Calu3 (cell line): Measurements from ENCODE around the gene TBC1D14. TPM values are rescaled to one million over a fixed set of nuclear protein-coding genes. Genes with fewer than 3 reads are reported as not detected.
A peak's percentile ranks its signal among the peaks of the same experiment; 100 is the strongest.

Source experiments
- BruUV-seq: library from RNA; stranded (reverse); fragments of 400-500 nt; replicated peaks from 2 replicates; lab custom pipeline; 2021; lab: Mats Ljungman, UMichigan
- CTCF ChIA-PET: fragments of 300-600 bp; sonication (Branson Sonifier 250); formaldehyde crosslinking; loops from one replicate; lab custom pipeline; 2022; ENCODE audit warnings: antibody characterized with exemption; lab: Charles Lee
- DNase-seq: peaks from one replicate; pipeline ENCODE4 v3.0.0; 2022
- H3K27ac Mint-ChIP-seq: one replicate; pipeline ENCODE4 v1.8.0; 2022; ENCODE audit warnings: mixed read lengths; ENCODE audit not compliant: unreplicated experiment
- H3K27me3 Mint-ChIP-seq: one replicate; pipeline ENCODE4 v1.8.0; 2022; ENCODE audit warnings: mixed read lengths; ENCODE audit not compliant: unreplicated experiment
- H3K36me3 Mint-ChIP-seq: one replicate; pipeline ENCODE4 v1.8.0; 2022; ENCODE audit warnings: mild to moderate bottlenecking, moderate library complexity, mixed read lengths; ENCODE audit not compliant: insufficient read depth, unreplicated experiment
- H3K4me1 Mint-ChIP-seq: one replicate; pipeline ENCODE4 v1.8.0; 2022; ENCODE audit warnings: mild to moderate bottlenecking, low read depth, mixed read lengths; ENCODE audit not compliant: unreplicated experiment
- H3K4me3 Mint-ChIP-seq: one replicate; pipeline ENCODE4 v1.8.0; 2022; ENCODE audit warnings: mild to moderate bottlenecking, low read depth, moderate library complexity, mixed read lengths; ENCODE audit not compliant: unreplicated experiment
- H3K9me3 Mint-ChIP-seq: one replicate; pipeline ENCODE4 v1.8.0; 2022; ENCODE audit warnings: low read depth, mixed read lengths; ENCODE audit not compliant: unreplicated experiment
- CTCF ChIP-seq: fragments of 200-600 bp; IDR thresholded peaks from one replicate; pipeline ENCODE4 v1.8.0; 2022; ENCODE audit warnings: antibody characterized with exemption; ENCODE audit not compliant: unreplicated experiment
- intact Hi-C: fragments of 100-400 bp; cut with micrococcal nuclease; formaldehyde crosslinking; loops from one replicate; pipeline ENCODE4 v1.10.0; 2022; ENCODE audit not compliant: unreplicated experiment
- total RNA-seq: library from RNA; stranded (reverse); gene quantifications from 2 replicates; pipeline ENCODE4 v1.2.3, GENCODE V29; 2022

TBC1D14 gene
- total RNA-seq, 1 experiment from 2014 or later: 26.4 TPM

GRCh38 chr4:7014815-7015214 lies 105.2 kb downstream of the TBC1D14 start:
- intact Hi-C loops: no loop called here
- Mint-ChIP-seq H3K27ac (peak overlapping the region; percentile 46), H3K4me1 (no peaks in the 10 kb centered on the region), H3K9me3 (no peaks in the 10 kb centered on the region), H3K36me3 (peaks cover 5% of the 10 kb centered on the region), H3K27me3 (no peaks in the 10 kb centered on the region), H3K4me3 (no peak overlapping the region)
- DNase-seq: no peak
- BruUV-seq: no TSS peak
- TF ChIP-seq CTCF: no peak
- CTCF ChIA-PET: no interaction called here

GRCh38 chr4:7015383-7016035 lies 105.9 kb downstream of the TBC1D14 start:
- Mint-ChIP-seq H3K27me3 (no peaks in the 10 kb centered on the region), H3K4me1 (no peaks in the 10 kb centered on the region), H3K4me3 (no peak overlapping the region), H3K9me3 (no peaks in the 10 kb centered on the region), H3K36me3 (peaks cover 5% of the 10 kb centered on the region), H3K27ac (no peak overlapping the region)
- DNase-seq: no peak
- intact Hi-C loops: no loop called here
- CTCF ChIA-PET: no interaction called here
- BruUV-seq: no TSS peak
- TF ChIP-seq CTCF: no peak

GRCh38 chr4:7016086-7016485 lies 106.5 kb downstream of the TBC1D14 start:
- no peak for TF ChIP-seq CTCF
- Mint-ChIP-seq H3K36me3 (peaks cover 5% of the 10 kb centered on the region), H3K27me3 (no peaks in the 10 kb centered on the region), H3K27ac (no peak overlapping the region), H3K4me3 (no peak overlapping the region), H3K4me1 (no peaks in the 10 kb centered on the region), H3K9me3 (no peaks in the 10 kb centered on the region)
- DNase-seq: no peak
- intact Hi-C loops: no loop called here
- CTCF ChIA-PET: no interaction called here
- no TSS peak for BruUV-seq

GRCh38 chr4:7016512-7016911 lies 106.9 kb downstream of the TBC1D14 start:
- Mint-ChIP-seq H3K4me3 (no peak overlapping the region), H3K9me3 (no peaks in the 10 kb centered on the region), H3K4me1 (no peaks in the 10 kb centered on the region), H3K36me3 (peaks cover 5% of the 10 kb centered on the region), H3K27ac (no peak overlapping the region), H3K27me3 (no peaks in the 10 kb centered on the region)
- CTCF ChIA-PET: no interaction called here
- intact Hi-C loops: no loop called here
- DNase-seq: no peak
- no TSS peak for BruUV-seq
- no peak for TF ChIP-seq CTCF
